Ammon's horn (tissue), 1 donor: Measurements from ENCODE around the gene HYAL2.

Source experiments
- DNase-seq: peaks from one replicate; pipeline ENCODE4 v3.0.0-alpha.2; 2016; ENCODE audit warnings: low spot score

Gene HYAL2

DNA sequence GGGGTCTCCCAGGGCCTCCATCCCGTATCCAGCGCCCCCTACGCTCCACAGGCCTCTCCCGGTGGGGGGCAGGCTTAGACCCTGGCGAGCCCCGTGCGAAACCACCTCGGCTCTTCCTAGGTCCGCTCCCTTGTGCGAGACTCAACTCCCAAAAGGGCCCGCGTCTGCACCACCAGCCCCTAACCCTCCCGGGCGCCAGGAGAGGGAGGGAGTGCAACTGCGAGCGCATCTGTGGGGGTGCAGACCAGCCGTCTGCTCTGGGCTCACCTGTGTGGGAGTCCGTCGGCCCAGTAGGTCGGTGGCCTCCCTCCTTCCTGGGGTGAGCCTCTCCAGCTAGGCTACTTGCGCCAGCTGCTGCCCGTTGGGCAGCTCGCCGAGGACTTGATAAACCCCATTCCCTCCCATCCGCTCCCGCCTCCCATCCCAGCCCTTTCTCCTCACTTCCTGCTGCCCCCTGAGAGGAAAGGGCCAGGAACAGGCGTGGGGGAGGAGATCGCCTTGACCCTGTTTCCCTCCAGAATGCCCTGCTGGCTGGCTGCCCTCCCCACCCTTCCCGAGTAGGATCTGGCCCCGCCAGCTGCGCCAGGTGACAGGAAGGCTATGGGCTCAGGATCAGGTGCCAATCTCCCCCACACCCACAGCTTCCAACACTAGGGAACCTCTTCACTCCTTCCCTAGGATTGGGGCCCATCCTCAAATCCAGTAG lies at the start of gene HYAL2:
TSS of gene HYAL2 (minus strand) at position 360 of the 706 bp plus-strand sequence. CDS start 2,256 bp downstream, outside the sequence.
- DNase-seq = no peak

GRCh38 chr3:50371133-50371685 lies 48.7 kb upstream of the HYAL2 start:
- DNase-seq = no peak

DNA sequence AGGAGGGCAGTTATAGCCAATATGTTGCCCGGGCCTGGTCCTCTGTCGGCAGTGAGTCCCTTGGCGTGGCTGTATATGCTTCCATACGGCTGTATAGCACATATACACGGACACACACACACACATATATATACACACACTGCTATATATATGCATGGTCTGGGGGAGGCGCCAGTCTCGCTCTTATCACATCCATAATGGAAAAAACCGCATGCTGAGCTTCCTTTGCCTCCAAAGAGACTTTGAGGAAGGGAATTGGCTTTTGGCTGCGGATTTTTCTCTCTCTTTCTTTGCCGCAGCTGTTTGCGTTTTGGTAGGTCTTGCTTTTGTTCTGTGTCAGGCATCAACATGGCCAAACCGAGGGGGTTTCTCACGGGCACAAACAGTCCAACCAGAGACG lies 48.0 kb upstream of the HYAL2 start:
- DNase-seq = no peak

DNA sequence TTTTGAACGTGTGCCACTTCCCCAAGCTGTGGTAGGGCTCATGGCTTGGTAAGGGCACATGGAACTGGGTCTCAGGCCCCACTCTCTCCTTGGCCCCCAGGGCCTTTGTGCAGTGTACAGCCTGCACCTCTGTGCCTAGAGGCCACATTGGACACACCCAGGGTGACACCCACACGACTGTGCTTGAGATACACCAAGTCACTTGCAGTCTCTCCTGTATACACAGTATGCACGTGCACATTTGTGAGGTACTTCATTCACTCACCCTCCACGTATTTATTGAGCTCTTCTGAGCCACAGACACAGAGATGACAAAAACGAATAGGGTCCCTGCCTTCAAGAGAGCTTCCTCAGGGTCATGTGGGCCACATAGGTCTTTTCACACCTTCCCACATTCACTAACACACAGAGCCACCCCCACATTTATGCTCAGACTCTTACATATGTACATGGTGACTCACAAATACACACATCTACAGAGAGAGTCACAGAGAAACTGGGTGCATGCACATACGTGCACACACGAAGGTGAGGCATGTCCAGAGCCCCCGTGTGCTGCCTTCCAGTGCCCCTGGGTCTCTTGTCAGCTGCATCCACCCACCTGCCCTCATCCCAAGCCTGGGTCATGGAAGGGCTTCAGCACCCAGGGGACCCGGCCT lies 46.6 kb upstream of the HYAL2 start:
- DNase-seq = no peak

- DNase-seq = no peak
These were observed 43.3 kb upstream of the HYAL2 start for GRCh38 chr3:50365842-50366220.

GRCh38 chr3:50365080-50365841 lies 42.7 kb upstream of the HYAL2 start:
- DNase-seq = peak; percentile 70

DNA sequence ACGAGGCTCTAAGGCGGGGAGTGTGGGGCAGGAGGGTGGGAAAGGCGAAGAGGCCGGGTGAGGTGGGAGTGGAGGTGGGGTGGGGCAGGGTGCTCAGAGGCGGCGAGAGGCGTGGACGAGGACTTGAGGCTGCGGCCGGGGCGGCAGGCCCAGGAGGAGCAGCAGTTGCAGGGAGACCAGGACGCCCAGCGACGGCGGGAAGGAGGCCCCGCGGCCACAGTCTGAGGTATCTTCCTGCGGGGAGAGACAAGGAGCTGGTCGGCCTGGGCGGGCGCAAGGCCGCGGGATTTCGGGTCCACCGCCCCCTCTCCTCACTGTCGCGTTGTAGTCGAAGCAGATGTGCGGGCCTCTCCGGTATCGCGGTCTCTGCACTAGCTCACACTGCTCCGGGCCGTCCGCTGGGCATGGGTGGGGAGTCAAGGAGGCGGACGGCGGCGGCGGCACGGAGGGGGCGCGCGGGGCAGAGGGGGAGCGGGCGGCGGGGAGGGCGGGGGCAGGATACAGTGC lies 42.1 kb upstream of the HYAL2 start:
- DNase-seq = no peak

DNA sequence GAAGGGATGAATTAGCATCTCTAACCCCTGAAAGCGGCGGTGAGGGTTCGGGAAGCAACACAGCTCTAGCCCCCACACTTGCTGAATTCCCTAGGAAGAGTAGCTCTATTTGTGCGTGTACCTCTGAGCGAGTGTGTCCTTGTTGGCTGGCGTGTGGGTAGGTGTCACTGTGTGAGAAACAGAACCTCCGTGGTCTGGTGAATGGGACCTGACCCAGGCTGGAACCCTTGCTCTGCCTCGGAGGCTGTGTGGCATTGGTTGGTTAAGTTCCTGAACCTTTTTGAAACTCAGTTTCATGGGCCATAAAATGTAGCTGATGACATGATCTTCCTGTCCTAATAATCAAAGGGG lies 37.2 kb upstream of the HYAL2 start:
- DNase-seq = no peak

GRCh38 chr3:50358911-50359759 lies 36.6 kb upstream of the HYAL2 start, which contains the start of gene TMEM115:
Gene TMEM115 (minus strand): TSS chr3:50359521. CDS start chr3:50359063, 458 bp downstream.
- peak; percentile 100 for DNase-seq

DNA sequence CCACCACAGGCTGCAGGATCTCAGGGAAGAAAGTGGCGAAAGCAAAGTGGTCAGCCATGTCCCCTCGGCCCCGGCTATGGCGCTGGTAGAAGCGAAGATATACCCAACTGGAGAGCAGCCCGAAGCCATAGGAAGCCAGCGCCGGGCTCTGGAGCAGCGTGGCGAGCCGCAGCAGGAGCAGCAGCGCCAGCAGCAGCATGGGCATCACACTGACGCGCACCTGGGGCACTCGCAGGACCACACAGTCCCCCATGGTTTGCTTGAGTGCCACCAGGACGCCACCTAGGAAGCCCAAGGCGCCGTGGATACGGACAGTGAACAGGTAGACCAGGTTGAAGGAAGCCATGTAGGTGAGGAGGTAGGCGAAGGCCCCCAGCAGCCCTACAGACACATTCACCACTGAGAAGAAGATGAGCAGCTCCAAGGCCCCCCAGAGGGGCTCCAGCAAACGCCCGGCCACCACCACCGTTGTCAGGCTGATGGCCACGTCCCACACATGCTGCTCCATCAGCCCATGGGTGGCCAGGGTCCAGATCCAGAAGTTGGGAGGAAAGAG lies 35.9 kb upstream of the HYAL2 start:
- no peak for DNase-seq

DNA sequence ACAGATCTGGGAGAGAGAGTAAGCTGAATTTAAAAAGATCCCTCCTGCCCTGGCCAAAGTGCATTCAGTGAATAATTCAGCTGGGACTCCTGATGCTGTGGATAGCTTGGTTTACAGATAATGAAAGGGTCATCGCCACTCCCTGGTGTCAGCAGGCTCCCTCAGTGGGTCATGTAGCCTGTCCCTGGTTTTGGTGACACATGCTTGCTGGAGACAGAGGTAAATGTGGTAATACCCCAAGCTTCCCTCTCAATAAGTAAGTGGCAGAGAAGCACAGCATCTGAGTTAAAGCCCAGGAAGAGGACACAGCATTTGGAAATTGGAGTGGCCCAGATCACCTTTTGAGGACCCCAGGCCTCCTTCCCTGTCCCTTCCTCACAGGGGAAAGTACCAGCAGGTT lies 34.9 kb upstream of the HYAL2 start:
- DNase-seq = no peak

- no peak for DNase-seq
These were observed 34.0 kb upstream of the HYAL2 start for GRCh38 chr3:50356553-50356952.

DNA sequence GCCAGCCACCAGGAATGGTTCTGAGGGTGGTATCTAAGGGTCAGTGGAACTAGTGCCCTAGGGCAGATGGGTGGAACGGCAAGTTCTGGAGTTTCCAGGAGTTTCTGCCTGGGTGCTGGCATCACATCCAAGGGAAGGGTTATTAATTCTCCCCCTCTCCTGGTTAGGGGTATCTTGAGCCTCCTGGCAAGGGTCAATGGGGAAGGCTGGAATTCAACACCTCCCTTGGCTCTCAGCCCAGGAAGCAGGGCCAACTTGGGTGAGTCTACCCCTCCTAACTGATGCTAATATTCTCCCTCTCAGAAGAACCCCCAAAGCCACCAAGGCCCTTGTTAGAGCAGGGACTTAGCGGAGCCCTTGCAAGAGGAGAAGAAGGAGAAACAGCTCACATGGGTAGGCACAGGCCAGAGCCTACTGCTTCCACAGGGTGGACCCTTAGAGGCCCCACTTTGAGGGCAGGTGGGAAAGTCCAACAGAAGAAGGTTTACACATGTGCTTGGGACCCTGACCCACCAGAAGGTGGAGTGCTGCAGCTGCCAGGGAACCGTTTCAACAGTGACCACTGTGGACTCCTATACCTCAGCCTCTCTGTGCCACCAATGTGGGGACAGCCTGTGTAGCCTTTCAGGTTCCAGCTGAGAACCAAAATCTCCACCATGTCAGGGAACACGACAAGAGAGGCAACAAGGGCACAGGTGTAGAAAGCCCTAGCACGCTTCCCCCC lies 33.4 kb upstream of the HYAL2 start:
- DNase-seq = no peak

DNA sequence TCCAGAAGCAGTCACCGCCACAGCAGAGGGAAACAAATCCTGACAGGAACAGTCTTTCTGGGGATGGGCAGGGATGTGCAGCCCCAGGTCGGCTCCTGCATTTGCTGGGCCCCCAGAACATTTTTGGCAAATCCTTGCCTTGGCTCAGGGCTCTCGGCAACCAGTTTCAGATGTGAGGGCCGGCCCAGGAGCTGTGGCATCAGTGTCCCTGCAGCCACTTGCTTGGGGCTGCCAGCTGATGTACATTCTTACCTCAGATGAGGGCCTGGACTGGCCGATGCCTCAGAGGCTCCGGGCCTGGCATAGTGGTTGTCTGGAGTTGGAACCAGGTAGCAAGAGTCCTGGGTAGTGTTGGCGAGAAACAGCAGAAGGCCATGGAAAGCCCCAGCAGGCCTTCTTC lies 32.3 kb upstream of the HYAL2 start:
- no peak for DNase-seq

GRCh38 chr3:50354186-50354764 lies 31.7 kb upstream of the HYAL2 start:
- no peak for DNase-seq

GRCh38 chr3:50353245-50354004 lies 30.9 kb upstream of the HYAL2 start:
- no peak for DNase-seq

GRCh38 chr3:50352781-50353180 lies 30.2 kb upstream of the HYAL2 start:
- no peak for DNase-seq

GRCh38 chr3:50351323-50351697 lies 28.8 kb upstream of the HYAL2 start:
- DNase-seq = no peak

DNA sequence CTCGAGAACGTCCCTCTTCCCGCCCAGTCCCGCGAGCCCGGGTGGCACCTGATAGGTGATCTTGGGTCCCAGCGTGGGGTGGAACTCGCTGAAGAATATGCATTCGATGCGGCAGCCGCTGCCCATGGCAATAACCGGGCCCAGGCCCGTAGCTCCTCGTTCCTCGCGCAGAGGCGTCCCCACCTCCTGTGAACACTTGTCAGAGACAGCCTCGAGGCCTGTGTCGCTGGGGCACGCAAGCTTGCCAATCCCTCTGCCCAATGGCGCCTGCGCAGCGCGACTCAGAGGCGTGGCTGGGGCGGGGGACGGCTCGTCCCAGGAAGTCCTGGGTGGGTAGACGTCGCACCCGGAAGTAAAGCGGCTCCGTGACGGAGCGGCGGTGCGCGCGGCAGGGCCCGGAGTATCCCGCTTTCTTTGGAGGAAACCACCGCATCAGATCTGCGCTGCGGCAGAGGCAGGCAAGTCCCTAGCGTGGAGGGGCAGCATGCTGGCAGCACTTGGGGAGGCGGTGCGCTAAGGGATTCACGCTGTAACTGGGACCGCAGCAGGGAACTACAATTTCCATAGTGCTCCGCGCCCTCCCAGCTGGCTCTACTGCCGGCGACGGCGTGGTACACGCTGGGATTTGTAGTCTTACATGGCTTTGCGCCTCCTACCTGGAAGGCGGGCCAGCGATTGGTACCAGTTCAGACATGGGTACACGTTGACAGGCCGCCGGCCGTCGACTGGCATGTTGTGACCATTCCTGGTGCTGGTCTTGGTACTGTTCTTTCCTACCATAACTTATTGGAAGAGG lies 28.2 kb upstream of the HYAL2 start, which contains the start of the genes CYB561D2 and NPRL2:
TSS of gene CYB561D2 (plus strand) at position 336 of the 796 bp plus-strand sequence. CDS start 572 bp downstream, outside the sequence.
TSS of gene NPRL2 (minus strand) at position 249 of the 796 bp plus-strand sequence. CDS start at position 126, 123 bp downstream.
- DNase-seq = peak; percentile 99
